Breast epithelium (tissue), 4 donors: ENCODE measurements around the gene DNAJB4. TPM values are rescaled to one million over a fixed set of nuclear protein-coding genes. Genes with fewer than 3 reads are reported as not detected.

Experiments
- DNase-seq, 2 donors: peaks; one replicate each; pipeline ENCODE4 v3.0.0-alpha.2; 2019; ENCODE audit warnings: low spot score in 2 of 2
- H3K27ac ChIP-seq, 2 donors: fragments of 200-600 bp; sonication (generic) in 1 of 2; one replicate each; pipeline ENCODE4 v1.5.1; 2016 to 2019; ENCODE audit warnings: mild to moderate bottlenecking in 1 of 2
- H3K27me3 ChIP-seq, 2 donors: fragments of 200-600 bp; sonication (generic) in 1 of 2; one replicate each; pipeline versions ENCODE4 v1.5.1 to v1.6.0; 2017 to 2019; ENCODE audit warnings: control low read depth in 1 of 2, mild to moderate bottlenecking in 1 of 2
- H3K36me3 ChIP-seq: fragments of 200-600 bp; one replicate; pipeline ENCODE4 v1.5.1; 2019
- H3K4me1 ChIP-seq, 2 donors: fragments of 200-600 bp; sonication (generic); one replicate each; pipeline ENCODE4 v1.5.1; 2016 to 2019; ENCODE audit warnings: control low read depth in 1 of 2
- H3K4me3 ChIP-seq, 3 donors: fragments of 200-600 bp; sonication (generic); 1 replicate in 2 of 3; 2 replicates in 1 of 3; pipeline ENCODE4 v1.5.1; 2016 to 2019; ENCODE audit warnings: mild to moderate bottlenecking in 3 of 3, moderate library complexity in 2 of 3
- H3K9me3 ChIP-seq, 2 donors: fragments of 200-600 bp; sonication (generic) in 1 of 2; one replicate each; pipeline ENCODE4 v1.5.1; 2016 to 2019; ENCODE audit warnings: control low read depth in 1 of 2
- CTCF ChIP-seq, 3 donors: fragments of 450-650 bp; IDR thresholded peaks; one replicate each; pipeline ENCODE4 v1.5.1; 2016 to 2017; ENCODE audit warnings: antibody characterized with exemption in 3 of 3, mild to moderate bottlenecking in 3 of 3, moderate library complexity in 3 of 3
- POLR2A ChIP-seq: fragments of 450-650 bp; IDR thresholded peaks from one replicate; pipeline ENCODE4 v1.6.1; 2016; ENCODE audit warnings: antibody characterized with exemption, mild to moderate bottlenecking, moderate library complexity
- POLR2AphosphoS5 ChIP-seq, 3 donors: sonication (generic); formaldehyde crosslinking; IDR thresholded peaks; one replicate each; pipeline ENCODE4 v1.6.1; 2017; ENCODE audit warnings: antibody characterized with exemption in 3 of 3
- intact Hi-C: fragments of 100-400 bp; cut with DNase I; formaldehyde crosslinking; loops from one replicate; pipeline ENCODE4 v1.15.1; 2023; ENCODE audit warnings: low total_unique reads
- total RNA-seq, 3 donors: library from RNA; depleted of rRNA; stranded (reverse); fragments of >200 nt; gene quantifications; one replicate each; pipeline ENCODE4 v1.1.0, GENCODE V29; 2016

Gene DNAJB4
- 10 to 100 TPM; 25.3 to 39.5 (median 31.5) TPM for total RNA-seq

GRCh38 chr1:78004719-78005447 lies at the start of gene DNAJB4:
Gene DNAJB4, plus strand, starts transcription at chr1:78004939. Its CDS starts 172 bp downstream, at chr1:78005111.
- Histone ChIP-seq H3K27ac (peak within 1 kb of the TSS; percentile 89 to 92), H3K27me3 (no peaks in the 10 kb centered on the region), H3K9me3 (no peaks in the 10 kb centered on the region), H3K4me1 (no peaks in the 10 kb centered on the region), H3K36me3 (no peaks in the 10 kb centered on the region), H3K4me3 (peak within 1 kb of the TSS; percentile 51 to 63 (median 63))
- peak in 1 of 2 donors; percentile 82 for DNase-seq
- intact Hi-C loops: no loop called here
- TF ChIP-seq POLR2A (peak; percentile 85), POLR2AphosphoS5 (IDR thresholded peaks at IDR 0.05) (peak in 2 of 3 donors; percentile 81 to 94), CTCF (IDR thresholded peaks at IDR 0.05) (peak in 1 of 3 donors; percentile 25)

GRCh38 chr1:77955709-77956108 lies 49.0 kb upstream of the DNAJB4 start:
- Histone ChIP-seq H3K36me3 (peaks cover 8% of the 10 kb centered on the region), H3K9me3 (no peaks in the 10 kb centered on the region), H3K4me1 (no peaks in the 10 kb centered on the region), H3K4me3 (no peak overlapping the region), H3K27me3 (no peaks in the 10 kb centered on the region), H3K27ac (no peak overlapping the region)
- TF ChIP-seq CTCF (IDR thresholded peaks at IDR 0.05) (no peak), POLR2A (no peak), POLR2AphosphoS5 (IDR thresholded peaks at IDR 0.05) (no peak)
- intact Hi-C loops: no loop called here
- DNase-seq: no peak

- intact Hi-C loops: no loop called here
- Histone ChIP-seq H3K27me3 (no peaks in the 10 kb centered on the region), H3K4me3 (no peak overlapping the region), H3K4me1 (no peaks in the 10 kb centered on the region), H3K9me3 (no peaks in the 10 kb centered on the region), H3K27ac (no peak overlapping the region), H3K36me3 (peaks cover 16% of the 10 kb centered on the region)
- DNase-seq: no peak
- TF ChIP-seq POLR2AphosphoS5 (IDR thresholded peaks at IDR 0.05) (no peak), POLR2A (no peak), CTCF (IDR thresholded peaks at IDR 0.05) (no peak)
Observed at GRCh38 chr1:77956464-77956863, 48.3 kb upstream of the DNAJB4 start.

- Histone ChIP-seq H3K36me3 (peaks cover 28% of the 10 kb centered on the region), H3K27ac (no peak overlapping the region)
- intact Hi-C loops: no loop called here
Observed at GRCh38 chr1:77958391-77958790, 46.3 kb upstream of the DNAJB4 start.

More at GRCh38 chr1:77958391-77958790, 46.3 kb upstream of the DNAJB4 start:
- Histone ChIP-seq H3K9me3 (no peaks in the 10 kb centered on the region), H3K4me3 (no peak overlapping the region), H3K4me1 (no peaks in the 10 kb centered on the region), H3K27me3 (no peaks in the 10 kb centered on the region)
- DNase-seq: no peak
- no peak for TF ChIP-seq CTCF (IDR thresholded peaks at IDR 0.05)
- TF ChIP-seq POLR2AphosphoS5 (IDR thresholded peaks at IDR 0.05): no peak
- no peak for TF ChIP-seq POLR2A
